HEK293 (cell line): Measurements from ENCODE around the gene PTPRN2.

Experiments
- CTCF ChIA-PET: fragments of 350-600 bp; formaldehyde crosslinking; extraction: SDS; loops from one replicate; lab custom pipeline; 2021; ENCODE audit warnings: antibody characterized with exemption; lab: Yijun Ruan, JAX
- POLR2A ChIA-PET: fragments of 300-600 bp; formaldehyde crosslinking; extraction: SDS; loops from one replicate; lab custom pipeline; 2020; ENCODE audit warnings: antibody characterized with exemption, inconsistent platforms; lab: Yijun Ruan, JAX
- H3K27ac ChIP-seq: fragments of 200-500 bp; sonication (Bioruptor generic); 2 replicates; pipeline ENCODE4 v1.5.1; 2014; ENCODE audit warnings: low read depth, low read length, control low read depth, inconsistent platforms; ENCODE audit errors: extremely low read depth
- H3K36me3 ChIP-seq, 2 experiments: fragments of 200-500 bp in 1 of 2; sonication (Bioruptor generic) in 1 of 2; 1 replicate in 1 of 2; 2 replicates in 1 of 2; pipeline ENCODE4 v1.5.1; 2014 to 2017; ENCODE audit warnings: inconsistent platforms in 2 of 2, low read length in 2 of 2; ENCODE audit not compliant: control insufficient read depth in 2 of 2, insufficient read depth in 1 of 2
- H3K4me1 ChIP-seq: fragments of 200-500 bp; sonication (Bioruptor generic); 2 replicates; pipeline ENCODE4 v1.5.1; 2014; ENCODE audit warnings: mild to moderate bottlenecking, low read length, inconsistent platforms; ENCODE audit not compliant: control insufficient read depth, insufficient read depth
- H3K4me3 ChIP-seq: 2 replicates; pipeline ENCODE4 v1.5.1; 2011; ENCODE audit warnings: low read depth, mild to moderate bottlenecking, control low read depth, low read length, moderate library complexity
- H3K9me3 ChIP-seq: fragments of 200-500 bp; sonication (Bioruptor generic); 2 replicates; pipeline ENCODE4 v1.5.1; 2014; ENCODE audit warnings: low read depth, low read length, inconsistent platforms; ENCODE audit not compliant: control insufficient read depth, insufficient read depth
- GFI1B ChIP-seq: fragments of 450-650 bp; formaldehyde crosslinking; IDR thresholded peaks from 2 replicates; pipeline ENCODE4 v1.5.1; 2016; ENCODE audit warnings: missing biosample characterization, missing genetic modification characterization
- GLIS1 ChIP-seq: fragments of 450-650 bp; formaldehyde crosslinking; IDR thresholded peaks from 2 replicates; pipeline ENCODE4 v1.5.1; 2016; ENCODE audit warnings: missing biosample characterization, missing genetic modification characterization
- INSM2 ChIP-seq: fragments of 450-650 bp; formaldehyde crosslinking; IDR thresholded peaks from 2 replicates; pipeline ENCODE4 v1.5.1; 2016; ENCODE audit warnings: missing biosample characterization, missing genetic modification characterization
- PATZ1 ChIP-seq: fragments of 450-650 bp; formaldehyde crosslinking; IDR thresholded peaks from 2 replicates; pipeline ENCODE4 v1.5.1; 2016; ENCODE audit warnings: missing biosample characterization, missing genetic modification characterization
- ZBTB8A ChIP-seq: fragments of 450-650 bp; formaldehyde crosslinking; IDR thresholded peaks from 2 replicates; pipeline ENCODE4 v1.5.1; 2016; ENCODE audit warnings: missing biosample characterization, missing genetic modification characterization
- ZFP37 ChIP-seq: fragments of 450-650 bp; formaldehyde crosslinking; IDR thresholded peaks from 2 replicates; pipeline ENCODE4 v1.5.1; 2016; ENCODE audit warnings: missing biosample characterization, missing genetic modification characterization
- ZIC2 ChIP-seq: fragments of 450-650 bp; formaldehyde crosslinking; IDR thresholded peaks from 2 replicates; pipeline ENCODE4 v1.5.1; 2016; ENCODE audit warnings: missing biosample characterization, missing genetic modification characterization
- ZNF19 ChIP-seq: fragments of 450-650 bp; formaldehyde crosslinking; IDR thresholded peaks from 2 replicates; pipeline ENCODE4; 2016; ENCODE audit warnings: missing biosample characterization, missing genetic modification characterization, low read depth
- ZNF211 ChIP-seq: fragments of 450-650 bp; formaldehyde crosslinking; IDR thresholded peaks from 2 replicates; pipeline ENCODE4 v1.5.1; 2016; ENCODE audit warnings: low read depth, missing biosample characterization, missing genetic modification characterization
- ZNF239 ChIP-seq: fragments of 450-650 bp; formaldehyde crosslinking; IDR thresholded peaks from 2 replicates; pipeline ENCODE4 v1.5.1; 2016; ENCODE audit warnings: missing biosample characterization, missing genetic modification characterization
- ZNF248 ChIP-seq: fragments of 450-650 bp; formaldehyde crosslinking; IDR thresholded peaks from 2 replicates; pipeline ENCODE4 v1.5.1; 2017; ENCODE audit warnings: missing biosample characterization, missing genetic modification characterization
- ZNF341 ChIP-seq: fragments of 450-650 bp; formaldehyde crosslinking; IDR thresholded peaks from 2 replicates; pipeline ENCODE4; 2016; ENCODE audit warnings: low read depth, missing biosample characterization, missing genetic modification characterization
- ZNF350 ChIP-seq: fragments of 450-650 bp; formaldehyde crosslinking; IDR thresholded peaks from 2 replicates; pipeline ENCODE4 v1.5.0; 2017; ENCODE audit warnings: missing biosample characterization, mild to moderate bottlenecking, missing genetic modification characterization
- ZNF354C ChIP-seq: fragments of 450-650 bp; formaldehyde crosslinking; IDR thresholded peaks from 2 replicates; pipeline ENCODE4 v1.5.1; 2016; ENCODE audit warnings: missing biosample characterization, missing genetic modification characterization, low read depth, borderline replicate concordance
- ZNF549 ChIP-seq: fragments of 450-650 bp; IDR thresholded peaks from 2 replicates; pipeline ENCODE4 v1.5.1; 2018; ENCODE audit warnings: missing biosample characterization, missing genetic modification characterization, mild to moderate bottlenecking, inconsistent platforms, moderate library complexity
- ZNF561 ChIP-seq: fragments of 450-650 bp; IDR thresholded peaks from 2 replicates; pipeline ENCODE4 v1.5.1; 2018; ENCODE audit warnings: missing biosample characterization, missing genetic modification characterization, borderline replicate concordance
- ZNF621 ChIP-seq: fragments of 450-650 bp; formaldehyde crosslinking; IDR thresholded peaks from 2 replicates; pipeline ENCODE4 v1.5.1; 2017; ENCODE audit warnings: missing biosample characterization, missing genetic modification characterization
- ZNF626 ChIP-seq: fragments of 450-650 bp; sonication (Bioruptor Pico); formaldehyde crosslinking; IDR thresholded peaks from 2 replicates; pipeline ENCODE4 v1.5.1; 2018; ENCODE audit warnings: missing biosample characterization, missing genetic modification characterization, inconsistent platforms
- ZNF654 ChIP-seq: fragments of 450-650 bp; formaldehyde crosslinking; IDR thresholded peaks from 2 replicates; pipeline ENCODE4 v1.5.1; 2016; ENCODE audit warnings: low read depth, missing biosample characterization, missing genetic modification characterization
- ZNF664 ChIP-seq: fragments of 450-650 bp; formaldehyde crosslinking; IDR thresholded peaks from 2 replicates; pipeline ENCODE4 v1.5.1; 2016; ENCODE audit warnings: missing biosample characterization, missing genetic modification characterization
- ZSCAN4 ChIP-seq: fragments of 450-650 bp; formaldehyde crosslinking; IDR thresholded peaks from 2 replicates; pipeline ENCODE4 v1.5.1; 2017; ENCODE audit warnings: missing biosample characterization, missing genetic modification characterization
- TF ChIP-seq, protein P1 (sequence below): fragments of 450-650 bp; formaldehyde crosslinking; IDR thresholded peaks from 2 replicates; pipeline ENCODE4 v1.5.1; 2016; ENCODE audit warnings: missing biosample characterization, missing genetic modification characterization, borderline replicate concordance
- TF ChIP-seq, protein P2 (sequence below): sonication (generic); formaldehyde crosslinking; IDR thresholded peaks from 2 replicates; pipeline ENCODE4 v1.8.1; 2022; ENCODE audit warnings: mild to moderate bottlenecking, moderate library complexity, missing genetic modification reagents
- TF ChIP-seq, protein P3 (sequence below): fragments of 450-650 bp; formaldehyde crosslinking; IDR thresholded peaks from 2 replicates; pipeline ENCODE4 v1.5.1; 2017; ENCODE audit warnings: missing biosample characterization, mild to moderate bottlenecking, missing genetic modification characterization, moderate library complexity

Gene PTPRN2

GRCh38 chr7:158396982-158397862, 190.4 kb downstream of the PTPRN2 start:
- no peaks in the 10 kb centered on the region for H3K9me3 ChIP-seq
- H3K4me3 ChIP-seq, result no peak overlapping the region
- H3K27ac ChIP-seq, result no peak overlapping the region
- no peaks in the 10 kb centered on the region for H3K36me3 ChIP-seq
- CTCF ChIA-PET, result interaction anchor here (0.6 to 1.2 kb wide), 2 partner anchors 43 to 1681 kb away, joined by 3 read pairs; no protein-coding TSS in a partner anchor
- TF ChIP-seq ZNF211, result no peak
- no peak for TF ChIP-seq ZNF654
- TF ChIP-seq PATZ1 (tag by site-specific recombination), result no peak
- TF ChIP-seq ZNF350 (tag by site-specific recombination), result no peak
- 0 out of 2 replicates have a peak, but pooled peaks have one; percentile 24 for TF ChIP-seq ZIC2 (tag by site-specific recombination)
- no peak for TF ChIP-seq ZNF664 (tag by site-specific recombination)
- TF ChIP-seq GLIS1, result peak; percentile 67
- TF ChIP-seq ZNF248 (tag by site-specific recombination), result no peak
- TF ChIP-seq, all 188 proteins: peak for 2
- no peaks in the 10 kb centered on the region for H3K4me1 ChIP-seq
- POLR2A ChIA-PET, result no interaction called here

DNA sequence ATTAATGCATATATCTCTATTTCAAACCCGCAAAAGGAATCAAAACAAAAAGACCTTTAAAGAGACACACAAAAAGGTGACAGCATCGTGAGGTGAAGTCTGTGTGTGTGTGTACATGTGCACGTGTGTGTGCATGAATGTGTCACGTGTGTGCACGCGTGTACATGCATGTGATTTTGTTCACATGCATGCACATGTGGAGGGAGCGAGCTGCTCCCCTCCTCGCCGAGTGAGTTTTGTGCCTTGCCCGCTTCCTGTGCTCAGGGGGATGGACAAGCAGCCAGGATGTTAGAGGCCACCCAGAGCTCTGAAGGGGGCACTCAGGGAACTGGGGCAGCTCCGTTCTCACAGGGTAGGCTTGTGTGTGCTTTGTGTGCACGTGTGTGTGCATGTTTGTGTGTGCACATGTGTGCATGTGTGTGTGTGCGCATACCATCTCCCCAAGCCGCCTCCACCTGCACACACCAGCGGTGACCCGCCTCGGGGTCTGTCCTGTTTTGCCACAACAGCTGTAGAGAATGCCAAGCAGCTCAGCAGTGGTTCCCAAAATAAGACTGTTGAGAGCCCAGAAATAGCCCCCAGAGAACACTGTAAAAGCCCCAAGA, 191.2 kb downstream of the PTPRN2 start:
- Histone ChIP-seq H3K36me3 (no peaks in the 10 kb centered on the region), H3K4me3 (no peak overlapping the region), H3K9me3 (no peaks in the 10 kb centered on the region), H3K27ac (no peak overlapping the region), H3K4me1 (no peaks in the 10 kb centered on the region)
- TF ChIP-seq GFI1B, result no peak
- TF ChIP-seq ZNF354C (tag by site-specific recombination), result no peak
- TF ChIP-seq ZNF549 (tag by site-specific recombination), result no peak
- no peak for TF ChIP-seq ZFP37 (tag by site-specific recombination)
- no peak for TF ChIP-seq ZNF626 (tag by site-specific recombination)
- TF ChIP-seq ZBTB8A (tag by site-specific recombination), result no peak
- TF ChIP-seq, protein P1, sequence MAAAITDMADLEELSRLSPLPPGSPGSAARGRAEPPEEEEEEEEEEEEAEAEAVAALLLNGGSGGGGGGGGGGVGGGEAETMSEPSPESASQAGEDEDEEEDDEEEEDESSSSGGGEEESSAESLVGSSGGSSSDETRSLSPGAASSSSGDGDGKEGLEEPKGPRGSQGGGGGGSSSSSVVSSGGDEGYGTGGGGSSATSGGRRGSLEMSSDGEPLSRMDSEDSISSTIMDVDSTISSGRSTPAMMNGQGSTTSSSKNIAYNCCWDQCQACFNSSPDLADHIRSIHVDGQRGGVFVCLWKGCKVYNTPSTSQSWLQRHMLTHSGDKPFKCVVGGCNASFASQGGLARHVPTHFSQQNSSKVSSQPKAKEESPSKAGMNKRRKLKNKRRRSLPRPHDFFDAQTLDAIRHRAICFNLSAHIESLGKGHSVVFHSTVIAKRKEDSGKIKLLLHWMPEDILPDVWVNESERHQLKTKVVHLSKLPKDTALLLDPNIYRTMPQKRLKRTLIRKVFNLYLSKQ (tag by site-specific recombination), result no peak
- TF ChIP-seq ZNF19 (tag by site-specific recombination), result no peak
- TF ChIP-seq, protein P2, sequence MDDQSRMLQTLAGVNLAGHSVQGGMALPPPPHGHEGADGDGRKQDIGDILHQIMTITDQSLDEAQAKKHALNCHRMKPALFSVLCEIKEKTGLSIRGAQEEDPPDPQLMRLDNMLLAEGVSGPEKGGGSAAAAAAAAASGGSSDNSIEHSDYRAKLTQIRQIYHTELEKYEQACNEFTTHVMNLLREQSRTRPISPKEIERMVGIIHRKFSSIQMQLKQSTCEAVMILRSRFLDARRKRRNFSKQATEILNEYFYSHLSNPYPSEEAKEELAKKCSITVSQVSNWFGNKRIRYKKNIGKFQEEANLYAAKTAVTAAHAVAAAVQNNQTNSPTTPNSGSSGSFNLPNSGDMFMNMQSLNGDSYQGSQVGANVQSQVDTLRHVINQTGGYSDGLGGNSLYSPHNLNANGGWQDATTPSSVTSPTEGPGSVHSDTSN (CRISPR knock-in tag), result no peak
- TF ChIP-seq ZNF561 (tag by site-specific recombination), result no peak
- TF ChIP-seq INSM2 (tag by site-specific recombination), result no peak
- no peak for TF ChIP-seq ZNF239 (tag by site-specific recombination)
- TF ChIP-seq ZSCAN4 (tag by site-specific recombination), result no peak
- TF ChIP-seq ZNF621, result no peak
- TF ChIP-seq, protein P3, sequence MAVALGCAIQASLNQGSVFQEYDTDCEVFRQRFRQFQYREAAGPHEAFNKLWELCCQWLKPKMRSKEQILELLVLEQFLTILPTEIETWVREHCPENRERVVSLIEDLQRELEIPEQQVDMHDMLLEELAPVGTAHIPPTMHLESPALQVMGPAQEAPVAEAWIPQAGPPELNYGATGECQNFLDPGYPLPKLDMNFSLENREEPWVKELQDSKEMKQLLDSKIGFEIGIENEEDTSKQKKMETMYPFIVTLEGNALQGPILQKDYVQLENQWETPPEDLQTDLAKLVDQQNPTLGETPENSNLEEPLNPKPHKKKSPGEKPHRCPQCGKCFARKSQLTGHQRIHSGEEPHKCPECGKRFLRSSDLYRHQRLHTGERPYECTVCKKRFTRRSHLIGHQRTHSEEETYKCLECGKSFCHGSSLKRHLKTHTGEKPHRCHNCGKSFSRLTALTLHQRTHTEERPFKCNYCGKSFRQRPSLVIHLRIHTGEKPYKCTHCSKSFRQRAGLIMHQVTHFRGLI (tag by site-specific recombination), result no peak
- no peak for TF ChIP-seq ZNF341 (tag by site-specific recombination)
- POLR2A ChIA-PET, result no interaction called here
- CTCF ChIA-PET, result interaction anchor here (0.6 to 1.2 kb wide), 2 partner anchors 42 to 1680 kb away, joined by 3 read pairs; no protein-coding TSS in a partner anchor
